Measurements from ENCODE around the gene OPCML. TPM values are rescaled to one million over a fixed set of nuclear protein-coding genes. Genes with fewer than 3 reads are reported as not detected.

OPCML gene
- total RNA-seq, 1 experiment from 2014 or later = not detected

DNA sequence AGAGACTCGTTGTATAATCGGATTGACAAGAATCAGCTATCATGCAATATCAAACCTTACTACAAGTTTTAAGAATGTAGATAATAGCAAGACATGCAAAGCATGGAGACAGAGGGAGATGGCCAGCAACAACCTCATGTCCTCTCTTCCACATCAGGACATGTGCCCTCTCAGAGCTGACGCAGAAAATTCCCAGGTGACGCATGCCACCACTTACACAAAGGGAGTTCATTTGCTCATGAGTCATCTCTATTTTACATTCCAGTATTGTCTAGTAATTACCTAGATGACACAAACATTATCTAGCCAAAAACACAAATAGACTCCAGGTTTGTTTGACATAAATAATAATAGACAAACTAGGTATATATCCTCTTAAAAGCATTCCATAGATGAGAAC, 38.1 kb upstream of the OPCML start:
- Histone ChIP-seq H4K20me1 (ENCODE audit: insufficient read depth) (no peaks in the 10 kb centered on the region), H3K79me2 (ENCODE audit: low read depth) (no peaks in the 10 kb centered on the region), H3K36me3 (ENCODE audit: low read depth) (no peaks in the 10 kb centered on the region), H3K27me3 (ENCODE audit: insufficient read depth, low read depth) (no peaks in the 10 kb centered on the region), H3K27ac (no peak overlapping the region), H3K9me3 (ENCODE audit: insufficient read depth, low read depth) (no peaks in the 10 kb centered on the region), H3K9me2 (ENCODE audit: insufficient read depth) (no peaks in the 10 kb centered on the region), H3K4me3 (no peak overlapping the region), H3F3A (ENCODE audit: insufficient read depth, low read depth) (no peaks in the 10 kb centered on the region), H3K4me2 (no peak overlapping the region), H2AFZ (no peak overlapping the region), H3K4me1 (replicated peaks; ENCODE audit: insufficient read depth) (no peaks in the 10 kb centered on the region)
- ChIA-PET CTCF (no interaction called here), POLR2A (ENCODE audit: unreplicated experiment) (no interaction called here)
- no peak for DNase-seq
- no TSS peak for BruUV-seq (replicated peaks)
- intact Hi-C loops (cut with micrococcal nuclease; ENCODE audit: unreplicated experiment) = no loop called here
- no peak for TF ChIP-seq EZH2 (IDR thresholded peaks at IDR 0.05; ENCODE audit: low read depth)
- TF ChIP-seq, protein P1, sequence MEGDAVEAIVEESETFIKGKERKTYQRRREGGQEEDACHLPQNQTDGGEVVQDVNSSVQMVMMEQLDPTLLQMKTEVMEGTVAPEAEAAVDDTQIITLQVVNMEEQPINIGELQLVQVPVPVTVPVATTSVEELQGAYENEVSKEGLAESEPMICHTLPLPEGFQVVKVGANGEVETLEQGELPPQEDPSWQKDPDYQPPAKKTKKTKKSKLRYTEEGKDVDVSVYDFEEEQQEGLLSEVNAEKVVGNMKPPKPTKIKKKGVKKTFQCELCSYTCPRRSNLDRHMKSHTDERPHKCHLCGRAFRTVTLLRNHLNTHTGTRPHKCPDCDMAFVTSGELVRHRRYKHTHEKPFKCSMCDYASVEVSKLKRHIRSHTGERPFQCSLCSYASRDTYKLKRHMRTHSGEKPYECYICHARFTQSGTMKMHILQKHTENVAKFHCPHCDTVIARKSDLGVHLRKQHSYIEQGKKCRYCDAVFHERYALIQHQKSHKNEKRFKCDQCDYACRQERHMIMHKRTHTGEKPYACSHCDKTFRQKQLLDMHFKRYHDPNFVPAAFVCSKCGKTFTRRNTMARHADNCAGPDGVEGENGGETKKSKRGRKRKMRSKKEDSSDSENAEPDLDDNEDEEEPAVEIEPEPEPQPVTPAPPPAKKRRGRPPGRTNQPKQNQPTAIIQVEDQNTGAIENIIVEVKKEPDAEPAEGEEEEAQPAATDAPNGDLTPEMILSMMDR (conservative IDR thresholded peaks at IDR 0.05) = no peak

DNA sequence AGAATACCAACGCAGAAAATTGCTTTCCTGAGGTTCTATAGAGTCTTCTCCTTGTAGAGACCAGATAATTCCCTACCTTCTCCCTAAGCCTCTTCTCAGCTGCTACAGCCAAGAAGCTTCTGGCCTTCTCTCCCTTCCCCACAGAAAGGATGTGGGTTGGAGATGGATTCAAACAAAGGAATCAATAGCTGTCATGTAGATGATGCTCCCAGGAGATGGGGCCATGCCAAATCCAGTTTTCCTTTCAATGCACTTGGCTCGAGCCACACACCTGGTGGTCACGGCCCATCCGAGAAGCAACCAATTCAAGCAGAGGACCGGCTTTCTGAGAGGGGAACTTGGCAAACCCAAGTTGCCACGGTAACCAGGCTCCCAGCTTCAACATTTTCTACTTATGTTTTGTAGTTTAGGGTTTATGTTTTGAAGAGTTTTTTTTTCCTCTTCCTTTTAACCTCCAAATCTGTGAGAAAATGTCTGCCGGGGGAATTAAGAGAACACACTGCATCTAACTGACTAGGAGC, 31.3 kb upstream of the OPCML start:
- Histone ChIP-seq H3F3A (ENCODE audit: insufficient read depth, low read depth) (no peaks in the 10 kb centered on the region), H3K36me3 (ENCODE audit: low read depth) (no peaks in the 10 kb centered on the region), H4K20me1 (ENCODE audit: insufficient read depth) (no peaks in the 10 kb centered on the region), H3K4me3 (no peak overlapping the region), H3K27ac (no peak overlapping the region), H3K4me2 (no peak overlapping the region), H3K79me2 (ENCODE audit: low read depth) (no peaks in the 10 kb centered on the region), H3K27me3 (ENCODE audit: insufficient read depth, low read depth) (peaks cover 45% of the 10 kb centered on the region), H2AFZ (no peak overlapping the region), H3K9me2 (ENCODE audit: insufficient read depth) (no peaks in the 10 kb centered on the region), H3K4me1 (replicated peaks; ENCODE audit: insufficient read depth) (no peaks in the 10 kb centered on the region), H3K9me3 (ENCODE audit: insufficient read depth, low read depth) (no peaks in the 10 kb centered on the region)
- intact Hi-C loops (cut with micrococcal nuclease; ENCODE audit: unreplicated experiment) = no loop called here
- no peak for DNase-seq
- POLR2A ChIA-PET (ENCODE audit: unreplicated experiment) = interaction anchor here (0.5 kb wide), 1 partner anchor 84 kb away, joined by 4 read pairs; no protein-coding TSS in a partner anchor
- TF ChIP-seq EZH2 (IDR thresholded peaks at IDR 0.05; ENCODE audit: low read depth) = no peak
- TF ChIP-seq, protein P1 (conservative IDR thresholded peaks at IDR 0.05) = no peak
- CTCF ChIA-PET = no interaction called here
- BruUV-seq (replicated peaks) = no TSS peak

DNA sequence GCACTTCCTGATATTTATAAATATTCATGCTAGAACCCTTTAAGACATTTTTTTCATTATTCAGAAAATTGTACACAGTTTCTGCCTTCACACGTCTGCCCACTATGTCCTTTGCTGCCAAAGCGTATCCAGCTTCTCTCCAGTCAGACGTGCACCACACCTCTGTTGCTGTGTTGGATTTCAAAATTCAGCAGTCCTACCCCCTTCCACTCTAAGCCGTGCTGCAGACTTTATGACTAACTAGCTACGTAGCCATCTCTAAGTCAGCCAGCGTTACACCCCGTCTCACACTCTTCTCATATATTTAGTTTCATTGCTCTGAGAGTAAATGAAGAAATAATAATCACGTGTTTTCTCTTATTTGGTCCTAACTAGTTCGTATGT, 28.2 kb upstream of the OPCML start:
- Histone ChIP-seq H3K9me3 (ENCODE audit: insufficient read depth, low read depth) (no peaks in the 10 kb centered on the region), H3K9me2 (ENCODE audit: insufficient read depth) (no peaks in the 10 kb centered on the region), H3K4me3 (no peak overlapping the region), H3K4me1 (replicated peaks; ENCODE audit: insufficient read depth) (no peaks in the 10 kb centered on the region), H3F3A (ENCODE audit: insufficient read depth, low read depth) (no peaks in the 10 kb centered on the region), H3K4me2 (no peak overlapping the region), H2AFZ (no peak overlapping the region), H4K20me1 (ENCODE audit: insufficient read depth) (no peaks in the 10 kb centered on the region), H3K36me3 (ENCODE audit: low read depth) (no peaks in the 10 kb centered on the region), H3K27ac (no peak overlapping the region), H3K27me3 (ENCODE audit: insufficient read depth, low read depth) (peaks cover 49% of the 10 kb centered on the region), H3K79me2 (ENCODE audit: low read depth) (no peaks in the 10 kb centered on the region)
- CTCF ChIA-PET = no interaction called here
- no peak for DNase-seq
- TF ChIP-seq, protein P1 (conservative IDR thresholded peaks at IDR 0.05) = no peak
- TF ChIP-seq EZH2 (IDR thresholded peaks at IDR 0.05; ENCODE audit: low read depth) = no peak
- POLR2A ChIA-PET (ENCODE audit: unreplicated experiment) = no interaction called here
- no TSS peak for BruUV-seq (replicated peaks)
- intact Hi-C loops (cut with micrococcal nuclease; ENCODE audit: unreplicated experiment) = no loop called here

Measured in PC-9 (cell line).